HAP-1 (cell line): ENCODE results near the gene DNAJB6.

ENCODE experiments used
- DNase-seq, 2 experiments: peaks; one replicate each; pipeline ENCODE4 v3.0.0-alpha.2; 2016 to 2020; ENCODE audit warnings: low spot score in 2 of 2
- H3K27me3 ChIP-seq: fragments of 250-450 bp; sonication (Bioruptor Pico); 2 replicates; pipeline ENCODE4 v1.5.1; 2020; ENCODE audit warnings: low read depth, mild to moderate bottlenecking, moderate library complexity
- H3K36me3 ChIP-seq: fragments of 250-450 bp; sonication (Bioruptor Pico); replicated peaks from 2 replicates; pipeline ENCODE4 v1.5.1; 2020; ENCODE audit warnings: mild to moderate bottlenecking
- H3K4me1 ChIP-seq: fragments of 250-450 bp; sonication (Bioruptor Pico); 2 replicates; pipeline ENCODE4 v1.5.1; 2020; ENCODE audit warnings: mild to moderate bottlenecking
- H3K4me3 ChIP-seq: fragments of 250-450 bp; sonication (Bioruptor Pico); 2 replicates; pipeline ENCODE4 v1.5.1; 2020; ENCODE audit warnings: mild to moderate bottlenecking, moderate library complexity
- H3K9me3 ChIP-seq: fragments of 250-450 bp; sonication (Bioruptor Pico); 2 replicates; pipeline ENCODE4 v1.5.1; 2020; ENCODE audit warnings: mild to moderate bottlenecking, moderate library complexity
- in situ Hi-C: fragments of 300-500 bp; cut with MboI; formaldehyde crosslinking; loops from 3 replicates; pipeline ENCODE4 v1.14.3; 2020; ENCODE audit warnings: low sequenced_read_pairs, inconsistent platforms, mixed read lengths

DNAJB6 gene

DNA sequence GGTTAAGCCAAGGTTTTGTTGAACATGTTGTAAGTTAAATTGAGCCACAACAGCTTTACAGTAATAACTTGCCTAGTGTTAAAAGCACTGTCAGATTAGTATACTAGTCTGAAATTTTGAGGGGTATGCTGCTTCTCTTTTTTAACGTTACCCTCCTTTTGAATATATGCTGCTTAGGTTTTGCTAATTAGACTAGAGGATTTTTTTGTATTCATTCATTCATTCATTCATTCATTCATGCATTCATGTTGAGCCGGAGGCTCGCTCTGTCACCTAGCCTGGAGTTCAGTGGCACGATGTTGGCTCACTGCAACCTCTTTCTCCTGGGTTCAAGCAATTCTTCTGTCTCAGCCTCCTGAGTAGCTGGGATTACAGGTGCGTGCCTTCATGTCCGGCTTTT, 24.7 kb downstream of the DNAJB6 start:
- H3K36me3 ChIP-seq = peaks cover 73% of the 10 kb centered on the region

DNA sequence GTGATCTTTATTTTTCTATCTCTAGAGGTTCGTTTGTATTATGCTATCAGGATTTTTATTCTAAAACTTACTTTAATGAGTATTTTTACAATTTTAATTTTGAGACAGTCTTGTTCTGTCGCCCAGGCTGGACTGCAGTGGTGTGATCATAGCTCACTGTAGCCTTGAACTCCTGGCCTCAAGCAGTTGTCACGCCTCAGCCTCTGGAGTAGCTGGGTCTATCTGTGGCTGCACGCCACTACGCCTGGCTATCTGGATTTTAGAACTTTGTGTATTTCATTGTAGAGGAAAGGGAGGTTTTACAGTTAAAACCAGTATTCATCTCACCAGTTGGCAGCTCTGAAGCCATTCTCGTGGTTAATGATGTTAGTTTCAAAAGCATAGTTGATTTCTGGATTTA, 25.9 kb downstream of the DNAJB6 start:
- no peak for DNase-seq
- Histone ChIP-seq H3K4me3 (no peak overlapping the region), H3K27me3 (no peaks in the 10 kb centered on the region), H3K9me3 (no peaks in the 10 kb centered on the region), H3K36me3 (peaks cover 85% of the 10 kb centered on the region), H3K4me1 (no peaks in the 10 kb centered on the region)
- in situ Hi-C loops = no loop called here

More for the DNA sequence above, 24.7 kb downstream of the DNAJB6 start:
- no peaks in the 10 kb centered on the region for H3K9me3 ChIP-seq
- no peaks in the 10 kb centered on the region for H3K27me3 ChIP-seq
- peaks cover 2% of the 10 kb centered on the region; the same call in 1 of the 2 replicates for H3K4me1 ChIP-seq
- in situ Hi-C loops = no loop called here
- no peak for DNase-seq
- H3K4me3 ChIP-seq = no peak overlapping the region

GRCh38 chr7:157366722-157367121, 29.9 kb downstream of the DNAJB6 start:
- in situ Hi-C loops = no loop called here
- Histone ChIP-seq H3K9me3 (no peaks in the 10 kb centered on the region), H3K4me3 (no peak overlapping the region), H3K27me3 (no peaks in the 10 kb centered on the region), H3K4me1 (no peaks in the 10 kb centered on the region), H3K36me3 (peaks cover 89% of the 10 kb centered on the region)
- DNase-seq = no peak

DNA sequence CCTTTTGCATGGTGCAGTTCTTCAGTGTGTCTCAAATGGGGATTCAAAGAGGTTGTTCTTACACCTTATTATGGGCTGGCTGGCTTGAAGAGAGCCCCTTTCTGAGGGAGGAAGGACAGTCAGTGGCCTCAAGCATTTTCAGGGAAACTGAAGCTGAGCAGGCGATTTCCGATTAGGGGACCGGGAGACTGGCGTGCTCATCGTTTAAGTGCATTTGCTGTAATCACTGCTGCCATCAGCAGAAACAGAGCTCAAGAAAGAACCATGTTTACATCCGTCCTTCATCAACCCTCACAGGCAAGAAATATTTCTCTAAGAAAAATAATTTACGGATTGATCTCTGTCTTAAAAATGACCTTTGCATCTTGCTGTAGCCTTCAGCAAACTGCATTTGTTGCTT, 32.2 kb downstream of the DNAJB6 start:
- Histone ChIP-seq H3K9me3 (no peaks in the 10 kb centered on the region), H3K36me3 (peaks cover 74% of the 10 kb centered on the region), H3K4me1 (no peaks in the 10 kb centered on the region), H3K27me3 (no peaks in the 10 kb centered on the region), H3K4me3 (no peak overlapping the region)
- no peak for DNase-seq
- in situ Hi-C loops = no loop called here

- in situ Hi-C loops = no loop called here
- H3K4me1 ChIP-seq = no peaks in the 10 kb centered on the region
- H3K27me3 ChIP-seq = no peaks in the 10 kb centered on the region
- no peak for DNase-seq
- H3K36me3 ChIP-seq = peaks cover 57% of the 10 kb centered on the region
- H3K4me3 ChIP-seq = no peak overlapping the region
- H3K9me3 ChIP-seq = no peaks in the 10 kb centered on the region
Observed at GRCh38 chr7:157370742-157371141, 33.9 kb downstream of the DNAJB6 start.

DNA sequence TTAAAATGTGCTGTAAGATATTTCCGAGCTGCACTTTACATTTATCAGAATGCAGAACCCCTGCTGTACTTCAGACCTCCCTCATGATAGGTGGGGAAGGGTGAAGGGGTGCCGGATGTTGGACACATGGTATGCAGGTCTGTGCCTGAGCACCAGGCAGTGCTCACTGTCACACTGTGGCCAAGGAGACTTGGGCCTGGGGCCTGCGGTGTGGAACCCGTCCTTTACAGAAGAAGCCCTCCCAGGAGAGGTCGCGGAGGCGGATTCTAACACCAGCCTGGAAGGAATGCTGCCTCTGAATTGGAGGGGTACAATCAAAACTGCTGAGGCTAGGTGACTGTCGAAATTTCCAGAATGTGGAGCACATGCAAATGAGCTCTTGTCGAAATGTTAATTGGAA, 34.5 kb downstream of the DNAJB6 start:
- in situ Hi-C loops = no loop called here
- H3K9me3 ChIP-seq = no peaks in the 10 kb centered on the region
- DNase-seq = no peak

GRCh38 chr7:157372300-157373232, 35.8 kb downstream of the DNAJB6 start:
- in situ Hi-C loops = no loop called here
- H3K4me3 ChIP-seq = no peak overlapping the region
- no peaks in the 10 kb centered on the region for H3K27me3 ChIP-seq
- no peaks in the 10 kb centered on the region for H3K9me3 ChIP-seq
- H3K4me1 ChIP-seq = no peaks in the 10 kb centered on the region
- DNase-seq = no peak
- peaks cover 40% of the 10 kb centered on the region for H3K36me3 ChIP-seq

More for the DNA sequence above, 34.5 kb downstream of the DNAJB6 start:
- H3K27me3 ChIP-seq = no peaks in the 10 kb centered on the region
- no peak overlapping the region for H3K4me3 ChIP-seq
- no peaks in the 10 kb centered on the region for H3K4me1 ChIP-seq
- peaks cover 52% of the 10 kb centered on the region for H3K36me3 ChIP-seq

DNA sequence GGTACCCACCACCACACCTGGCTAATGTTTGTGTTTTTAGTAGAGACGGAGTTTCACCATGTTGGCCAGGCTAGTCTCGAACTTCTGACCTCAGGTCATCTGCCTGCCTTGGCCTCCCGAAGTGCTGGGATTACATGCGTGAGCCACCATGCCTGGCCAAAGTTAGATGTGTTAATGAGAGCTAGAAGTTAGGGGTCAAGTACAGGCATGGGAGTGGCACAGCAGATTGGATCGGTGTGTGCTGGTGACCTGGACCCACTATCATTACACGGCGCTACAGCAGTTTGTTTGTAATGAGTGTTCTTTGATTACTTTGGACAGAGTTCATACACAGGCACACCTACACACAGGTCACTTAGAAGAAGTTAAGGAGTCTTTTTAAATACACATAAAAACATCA, 36.7 kb downstream of the DNAJB6 start:
- DNase-seq = no peak
- no peaks in the 10 kb centered on the region for H3K4me1 ChIP-seq
- in situ Hi-C loops = no loop called here
- H3K36me3 ChIP-seq = peaks cover 32% of the 10 kb centered on the region
- no peaks in the 10 kb centered on the region for H3K9me3 ChIP-seq
- no peak overlapping the region for H3K4me3 ChIP-seq
- H3K27me3 ChIP-seq = no peaks in the 10 kb centered on the region

DNA sequence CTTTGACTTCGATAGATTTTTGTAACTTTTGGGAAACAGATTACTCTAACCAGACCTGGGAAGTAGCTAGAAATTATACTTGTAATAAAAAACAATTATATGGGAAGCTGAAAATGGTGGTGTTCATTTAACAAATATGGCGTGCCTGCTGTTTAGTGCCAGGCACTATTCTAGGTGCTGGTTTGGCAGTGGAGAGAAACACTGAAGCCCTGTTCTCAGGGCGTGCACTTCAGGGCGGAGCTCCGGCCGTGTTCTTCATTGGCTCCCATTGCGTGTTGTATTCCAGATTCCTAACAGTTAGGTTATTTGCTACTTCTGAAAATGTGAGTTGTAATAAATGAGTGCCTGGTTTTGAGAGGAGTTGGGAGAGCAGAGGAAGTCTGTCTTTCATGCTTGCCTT, 38.6 kb downstream of the DNAJB6 start:
- H3K9me3 ChIP-seq = no peaks in the 10 kb centered on the region

DNA sequence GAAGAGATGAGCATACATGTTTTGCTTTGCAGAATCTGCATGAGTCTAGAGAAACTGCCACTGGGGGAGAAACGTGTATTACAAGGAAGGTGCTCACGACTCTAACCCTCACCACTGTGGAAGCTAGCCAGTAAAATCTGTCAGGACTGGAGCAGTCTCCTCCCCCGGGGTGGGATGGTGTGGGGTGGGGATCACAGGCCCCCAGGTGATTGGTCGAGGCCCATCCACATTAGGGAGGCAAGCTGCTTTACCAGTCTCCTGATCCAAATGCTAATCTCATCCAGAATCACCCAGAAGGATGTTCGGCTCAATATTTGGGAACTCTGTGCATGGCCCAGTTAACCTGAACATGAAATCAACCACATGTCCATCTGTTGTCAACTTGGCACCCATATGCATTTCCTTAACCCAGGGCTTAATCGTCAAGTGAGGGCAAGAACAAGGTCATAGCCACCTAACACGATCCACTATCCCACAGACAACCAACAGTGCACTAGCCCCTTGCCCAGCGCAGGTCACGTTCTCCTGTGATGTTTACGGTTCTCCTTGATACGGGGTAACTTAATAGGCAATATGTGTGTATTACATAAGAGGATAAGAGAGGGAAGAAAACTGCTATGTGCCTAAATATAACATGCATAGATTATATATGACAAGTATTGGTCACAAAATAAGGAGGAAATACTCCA, 40.8 kb downstream of the DNAJB6 start:
- DNase-seq = no peak
- Histone ChIP-seq H3K27me3 (no peaks in the 10 kb centered on the region), H3K36me3 (peaks cover 11% of the 10 kb centered on the region), H3K4me3 (no peak overlapping the region), H3K4me1 (no peaks in the 10 kb centered on the region), H3K9me3 (no peaks in the 10 kb centered on the region)
- in situ Hi-C loops = no loop called here

More for the DNA sequence above, 38.6 kb downstream of the DNAJB6 start:
- no peak for DNase-seq
- Histone ChIP-seq H3K4me3 (no peak overlapping the region), H3K36me3 (peaks cover 20% of the 10 kb centered on the region), H3K4me1 (no peaks in the 10 kb centered on the region), H3K27me3 (no peaks in the 10 kb centered on the region)
- in situ Hi-C loops = no loop called here

GRCh38 chr7:157378390-157378789, 41.6 kb downstream of the DNAJB6 start:
- peaks cover 11% of the 10 kb centered on the region for H3K36me3 ChIP-seq
- no peak for DNase-seq
- H3K4me3 ChIP-seq = no peak overlapping the region
- in situ Hi-C loops = no loop called here
- H3K9me3 ChIP-seq = no peaks in the 10 kb centered on the region
- H3K27me3 ChIP-seq = no peaks in the 10 kb centered on the region
- no peaks in the 10 kb centered on the region for H3K4me1 ChIP-seq

GRCh38 chr7:157379493-157379892, 42.7 kb downstream of the DNAJB6 start:
- Histone ChIP-seq H3K36me3 (peaks cover 18% of the 10 kb centered on the region), H3K4me3 (no peak overlapping the region), H3K27me3 (no peaks in the 10 kb centered on the region), H3K9me3 (no peaks in the 10 kb centered on the region), H3K4me1 (no peaks in the 10 kb centered on the region)
- no peak for DNase-seq
- in situ Hi-C loops = no loop called here

GRCh38 chr7:157380416-157380815, 43.6 kb downstream of the DNAJB6 start:
- Histone ChIP-seq H3K9me3 (no peaks in the 10 kb centered on the region), H3K4me3 (no peak overlapping the region), H3K27me3 (no peaks in the 10 kb centered on the region), H3K36me3 (peaks cover 27% of the 10 kb centered on the region), H3K4me1 (no peaks in the 10 kb centered on the region)
- in situ Hi-C loops = no loop called here
- DNase-seq = no peak

DNA sequence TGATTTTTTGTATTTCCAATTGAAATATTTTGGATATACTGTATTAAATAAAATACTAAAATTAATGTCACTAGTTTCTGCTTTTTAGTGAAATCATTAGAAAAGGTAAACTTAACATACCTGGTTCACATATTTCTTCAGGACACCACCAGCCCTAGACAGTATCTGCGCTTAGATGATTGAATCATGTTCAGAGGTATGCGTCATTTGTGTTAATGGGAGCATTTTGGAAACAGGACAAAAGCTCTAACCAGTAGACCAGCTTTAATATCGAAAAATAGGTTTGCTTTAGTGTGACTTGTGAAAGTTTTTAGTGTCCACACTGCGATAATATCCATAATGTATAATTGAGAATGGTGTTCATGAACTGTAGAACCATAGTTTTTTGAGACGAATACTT, 47.1 kb downstream of the DNAJB6 start:
- Histone ChIP-seq H3K4me1 (0 out of 2 replicates have a peak, but pooled peaks cover 2% of the 10 kb centered on the region), H3K36me3 (peaks cover 27% of the 10 kb centered on the region), H3K9me3 (no peaks in the 10 kb centered on the region), H3K4me3 (no peak overlapping the region), H3K27me3 (no peaks in the 10 kb centered on the region)
- in situ Hi-C loops = no loop called here
- DNase-seq = no peak
